Ureter (tissue), 1 donor: ENCODE data around the gene BPIFB1. TPM values are rescaled to one million over a fixed set of nuclear protein-coding genes. Genes with fewer than 3 reads are reported as not detected.

Experiments
- DNase-seq: peaks from one replicate; pipeline ENCODE4 v3.0.0-alpha.2; 2020; ENCODE audit warnings: low spot score
- total RNA-seq: library from RNA; stranded (reverse); gene quantifications from one replicate; pipeline ENCODE4 v1.2.4, GENCODE V29; 2023
- donor health status: DM: yes; HTN: yes; CAD: no.

The BPIFB1 gene
- total RNA-seq, 1 donor from 2014 or later, result 0.65 TPM

DNA sequence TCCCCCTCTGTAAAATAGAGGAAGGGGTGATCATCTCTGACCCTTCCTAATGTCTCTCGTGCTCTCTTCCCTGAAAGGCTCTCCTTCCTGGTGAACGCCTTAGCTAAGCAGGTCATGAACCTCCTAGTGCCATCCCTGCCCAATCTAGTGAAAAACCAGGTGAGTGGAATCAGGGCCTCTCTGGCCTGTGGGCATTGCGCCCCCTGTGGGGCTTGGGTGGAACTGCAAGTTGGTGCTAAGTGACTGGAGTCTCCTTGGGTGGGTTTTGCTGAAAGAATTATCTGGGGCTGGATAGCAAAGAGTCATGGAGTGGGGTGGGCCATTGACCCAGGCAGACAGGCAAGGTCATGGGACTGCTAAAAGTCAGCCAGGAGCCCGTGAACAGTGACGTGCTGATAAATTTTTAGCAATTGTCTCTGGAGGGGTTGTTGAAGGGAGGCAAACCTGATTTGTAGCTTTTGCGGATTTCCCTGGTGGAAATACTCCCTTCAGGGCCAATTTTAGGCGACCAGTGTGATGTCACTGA lies 8.9 kb downstream of the BPIFB1 start:
- DNase-seq, result peak; percentile 51

DNA sequence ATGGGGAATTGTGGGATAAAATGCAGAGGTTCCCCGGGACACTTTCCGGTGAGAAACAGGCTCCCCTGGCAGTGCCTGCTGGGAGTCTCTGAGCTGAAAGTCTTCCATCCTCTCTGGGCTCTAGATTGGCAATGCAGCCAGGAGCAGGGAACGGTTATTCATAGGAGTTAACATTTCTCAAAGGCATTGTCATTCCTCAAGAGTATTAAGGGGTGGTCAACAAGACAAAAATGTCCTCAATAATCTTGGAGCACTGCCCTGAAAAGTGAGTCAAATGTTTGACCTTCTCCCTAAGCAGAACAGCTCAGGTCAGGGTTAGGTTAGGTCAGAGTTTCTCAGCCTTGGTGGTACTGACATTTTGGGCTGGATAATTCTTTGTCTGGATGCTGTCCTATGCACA lies 13.2 kb downstream of the BPIFB1 start:
- no peak for DNase-seq

DNA sequence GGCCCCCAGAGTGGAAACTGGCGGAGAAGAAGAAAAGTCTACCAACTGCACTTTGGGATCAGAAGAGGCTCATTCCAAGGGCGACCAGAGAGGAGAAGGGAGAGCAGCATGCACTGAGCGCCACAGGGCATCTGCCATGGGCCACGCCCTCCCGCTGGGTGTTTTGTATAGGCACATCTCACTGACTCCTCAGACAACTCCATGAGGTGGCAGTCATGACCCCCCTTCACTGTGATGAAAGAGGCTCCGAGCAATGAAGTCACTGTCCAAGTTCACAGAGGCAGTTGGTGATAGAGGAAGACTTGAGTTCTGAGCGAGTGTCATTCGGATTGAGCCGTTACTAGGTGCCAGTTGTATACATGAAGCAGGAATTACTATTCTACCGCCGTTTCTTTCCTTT lies 15.4 kb downstream of the BPIFB1 start:
- no peak for DNase-seq

DNA sequence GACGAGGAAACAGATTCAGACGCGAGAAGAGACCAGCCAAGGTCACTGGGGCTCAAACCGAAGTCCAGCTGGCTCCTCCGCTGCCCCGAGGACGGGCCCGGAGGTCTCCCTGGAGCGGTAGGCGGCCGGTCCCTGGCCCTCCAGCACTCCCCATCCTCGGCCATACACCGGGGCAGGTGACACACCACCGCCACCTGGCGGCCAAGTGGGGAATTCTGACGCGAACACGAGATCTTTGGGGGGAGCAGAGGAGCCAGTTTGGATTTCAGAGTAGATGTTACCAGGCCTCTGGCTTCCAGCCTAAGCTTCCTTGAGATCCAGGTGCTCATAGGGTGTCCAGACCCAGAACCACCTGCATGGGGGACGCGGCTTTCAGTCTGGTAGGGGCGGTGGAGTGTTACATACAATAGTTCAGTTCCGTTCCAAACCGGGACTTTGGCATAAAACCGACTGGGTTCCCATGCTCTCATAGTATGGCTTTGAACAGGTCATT lies 16.1 kb downstream of the BPIFB1 start:
- DNase-seq, result peak; percentile 67

DNA sequence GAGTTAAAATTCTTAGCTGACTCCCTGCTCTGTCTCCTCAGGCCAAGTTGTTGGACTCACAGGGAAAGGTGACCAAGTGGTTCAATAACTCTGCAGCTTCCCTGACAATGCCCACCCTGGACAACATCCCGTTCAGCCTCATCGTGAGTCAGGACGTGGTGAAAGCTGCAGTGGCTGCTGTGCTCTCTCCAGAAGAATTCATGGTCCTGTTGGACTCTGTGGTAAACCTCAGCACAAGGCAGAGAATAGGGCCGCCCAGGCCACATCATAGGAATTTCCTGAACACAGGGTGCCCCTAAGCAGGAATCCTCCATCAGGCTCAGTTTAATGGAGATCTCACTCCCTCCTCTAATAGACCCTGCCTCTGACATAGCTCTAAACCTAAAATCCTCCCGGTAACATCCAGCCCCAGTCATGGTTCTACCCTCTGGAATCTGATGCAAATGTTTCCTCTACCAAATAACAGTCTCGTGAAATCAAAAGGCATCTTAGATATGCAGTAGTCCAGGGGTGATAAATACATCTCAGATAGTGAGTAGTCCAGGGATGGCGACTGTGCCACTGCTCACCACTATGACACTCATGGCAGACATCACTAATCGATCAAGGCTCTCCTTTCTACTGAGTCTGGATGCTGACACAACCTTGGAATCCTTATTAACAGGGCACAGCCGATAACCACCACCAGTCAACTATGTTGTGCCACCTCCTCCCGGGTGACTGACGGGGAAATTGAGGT lies 18.3 kb downstream of the BPIFB1 start:
- DNase-seq, result no peak

DNA sequence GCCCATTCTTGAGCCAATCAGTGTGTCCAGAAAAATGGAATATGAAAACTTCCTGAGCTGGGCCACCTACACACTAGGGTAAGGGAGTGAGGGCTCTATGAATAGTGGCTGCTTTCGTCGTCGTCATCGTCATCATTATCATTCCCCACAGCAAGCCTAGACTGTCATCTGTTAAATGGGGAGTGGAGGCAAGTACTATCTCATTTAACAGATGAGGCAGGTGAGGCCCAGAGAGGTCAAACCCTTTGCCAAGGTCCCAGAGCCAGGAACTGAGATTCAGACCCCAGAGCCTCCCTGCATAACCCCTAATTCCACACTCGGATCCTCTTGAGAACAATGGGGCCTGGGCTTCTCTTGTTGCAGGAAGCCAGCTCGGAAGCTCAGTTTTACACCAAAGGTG lies 20.6 kb downstream of the BPIFB1 start:
- no peak for DNase-seq

DNA sequence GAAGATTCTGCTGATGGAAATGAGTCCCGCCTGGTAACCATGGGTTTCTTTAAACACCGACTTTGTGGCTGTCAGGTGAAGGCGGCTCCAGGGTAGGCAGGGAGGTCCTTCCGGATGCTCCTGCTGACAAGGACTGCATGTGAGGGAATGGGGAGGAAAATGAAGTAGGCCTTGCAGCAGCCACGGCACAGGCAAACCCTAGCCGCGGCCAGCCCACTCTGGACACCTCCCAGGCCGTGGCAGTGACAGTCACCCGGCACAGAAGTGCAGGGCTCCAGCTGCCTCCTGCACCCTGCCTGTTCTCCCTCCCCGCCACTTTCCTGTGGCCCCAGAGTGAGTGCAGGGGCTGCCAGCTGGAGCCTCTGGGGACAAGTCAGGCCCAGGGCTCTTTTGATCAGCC lies 21.0 kb downstream of the BPIFB1 start:
- no peak for DNase-seq

DNA sequence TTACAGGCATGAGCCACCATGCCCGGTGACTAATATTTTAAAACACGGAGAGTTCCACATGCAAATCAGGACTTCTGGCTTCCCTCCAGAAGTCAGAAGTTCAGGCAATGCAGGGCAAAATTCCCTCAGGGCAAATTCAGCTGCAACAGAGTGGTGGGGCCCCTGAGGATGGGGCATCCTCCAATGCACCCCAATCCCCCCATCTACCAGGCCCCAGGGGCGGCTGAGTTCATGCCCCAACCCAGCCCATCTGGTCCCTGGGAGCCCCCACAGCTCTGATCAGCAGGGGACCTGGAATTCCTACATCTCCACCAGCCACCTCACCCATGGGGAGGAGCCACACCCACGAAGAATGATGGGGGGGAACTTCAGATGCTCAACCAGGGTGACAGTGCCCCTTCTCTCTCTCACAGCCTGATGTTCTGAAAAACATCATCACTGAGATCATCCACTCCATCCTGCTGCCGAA lies 22.6 kb downstream of the BPIFB1 start:
- no peak for DNase-seq

DNA sequence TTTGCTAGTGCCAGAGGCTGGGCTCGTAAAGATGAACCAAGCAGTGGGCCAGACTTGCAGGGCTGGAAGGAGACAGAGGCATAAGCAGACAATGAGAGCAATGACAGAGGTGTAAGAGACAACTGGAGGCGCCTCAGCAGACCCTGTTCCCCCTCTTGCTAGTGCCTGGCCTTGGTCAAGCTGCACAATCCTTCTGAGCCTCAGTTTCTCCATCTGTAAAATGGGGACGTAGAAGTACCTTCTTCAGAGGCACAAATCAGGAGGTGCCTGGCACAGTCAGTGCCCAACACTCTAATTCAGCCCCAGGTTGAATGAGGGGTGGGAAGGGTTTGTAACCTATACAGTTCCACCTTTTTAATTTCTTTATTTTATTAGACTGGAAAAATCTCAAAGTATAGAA lies 23.2 kb downstream of the BPIFB1 start:
- no peak for DNase-seq

DNA sequence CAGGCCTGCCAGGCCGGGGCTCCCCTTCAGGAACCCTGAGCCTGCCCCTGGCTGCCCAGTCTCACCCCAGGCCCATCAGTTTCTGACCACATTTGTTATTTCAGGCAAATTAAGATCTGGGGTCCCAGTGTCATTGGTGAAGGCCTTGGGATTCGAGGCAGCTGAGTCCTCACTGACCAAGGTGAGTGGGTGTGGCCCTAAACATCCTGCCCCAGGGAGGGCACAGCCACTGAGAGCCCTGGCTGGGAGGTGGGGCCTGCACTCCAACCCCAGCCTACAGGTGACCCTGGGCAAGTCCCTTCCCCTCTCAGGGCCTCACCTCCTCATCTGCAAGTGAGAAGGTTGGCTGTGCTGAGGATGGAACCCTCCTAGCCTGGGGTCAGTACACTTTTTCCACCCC lies 23.8 kb downstream of the BPIFB1 start:
- no peak for DNase-seq

DNA sequence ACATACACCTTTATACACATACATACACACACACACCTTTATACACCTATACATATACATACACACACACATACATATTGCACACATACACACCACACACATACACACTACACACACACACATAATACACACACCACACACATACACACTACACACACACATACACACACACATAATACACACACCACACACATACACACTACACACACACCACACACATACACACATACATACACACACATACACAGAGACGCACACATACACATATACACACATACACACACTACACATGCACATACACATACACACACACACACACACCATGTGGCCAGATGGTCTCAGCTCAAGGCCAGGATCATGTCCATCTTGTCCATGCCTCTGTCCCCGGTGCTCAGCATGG lies 25.7 kb downstream of the BPIFB1 start:
- DNase-seq, result no peak

DNA sequence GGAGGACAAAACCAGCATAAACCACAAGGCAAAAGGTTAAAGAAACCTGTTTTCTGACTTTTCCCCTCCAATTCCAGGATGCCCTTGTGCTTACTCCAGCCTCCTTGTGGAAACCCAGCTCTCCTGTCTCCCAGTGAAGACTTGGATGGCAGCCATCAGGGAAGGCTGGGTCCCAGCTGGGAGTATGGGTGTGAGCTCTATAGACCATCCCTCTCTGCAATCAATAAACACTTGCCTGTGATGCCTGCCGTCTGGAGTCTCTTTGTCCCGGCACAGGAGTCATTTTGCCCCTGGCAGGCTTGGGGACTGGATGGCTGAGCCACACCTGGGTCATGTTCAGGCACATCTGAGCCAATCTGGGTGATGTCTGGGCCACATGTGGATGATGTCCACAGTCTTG lies 26.6 kb downstream of the BPIFB1 start:
- no peak for DNase-seq

DNA sequence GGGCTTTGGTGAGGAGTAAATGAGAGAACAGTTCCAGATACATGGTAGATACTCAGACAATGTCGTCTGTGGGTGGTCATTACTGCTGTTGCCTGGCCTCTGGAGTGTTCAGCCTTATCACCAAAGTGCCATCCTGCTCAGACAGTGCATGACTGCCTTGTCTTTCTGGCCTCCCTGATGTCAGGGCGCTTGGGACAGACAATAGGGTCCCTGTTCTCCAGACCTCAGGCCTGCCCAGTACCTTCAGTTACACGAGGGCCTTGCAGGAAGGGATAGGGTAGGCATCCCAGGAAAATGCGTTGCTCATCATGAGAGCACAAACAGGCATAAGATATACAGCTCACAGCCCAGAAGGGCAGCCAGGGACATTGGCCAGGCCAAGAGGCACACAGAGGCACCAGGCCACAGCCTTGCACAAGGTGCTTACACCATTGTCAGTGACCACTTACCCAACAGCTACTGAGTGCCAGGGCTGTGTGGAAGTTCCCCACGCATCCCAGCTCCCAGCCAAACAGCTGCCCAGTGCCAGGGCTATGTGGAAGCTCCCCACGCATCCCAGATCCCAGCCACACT lies 27.4 kb downstream of the BPIFB1 start:
- no peak for DNase-seq

DNA sequence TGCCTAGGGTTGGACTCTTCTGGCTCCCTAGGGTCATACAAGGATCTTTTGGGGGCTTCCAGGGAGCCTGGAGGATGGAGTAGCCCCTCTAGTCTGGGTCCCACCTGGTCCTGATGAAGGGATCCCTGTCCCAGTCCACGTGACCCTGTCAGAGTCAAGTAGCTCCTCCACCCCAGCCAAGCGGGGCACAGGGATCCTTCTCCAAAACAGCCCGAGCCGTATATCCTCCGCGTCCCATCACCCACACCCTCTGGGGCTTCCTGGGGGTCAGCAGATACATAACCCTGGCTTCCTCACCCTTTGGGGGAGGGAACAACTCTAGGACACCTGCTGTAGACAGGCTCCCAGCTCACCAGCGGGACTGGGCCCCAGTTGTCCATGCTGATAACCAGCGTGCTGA lies 28.0 kb downstream of the BPIFB1 start:
- DNase-seq, result no peak

DNA sequence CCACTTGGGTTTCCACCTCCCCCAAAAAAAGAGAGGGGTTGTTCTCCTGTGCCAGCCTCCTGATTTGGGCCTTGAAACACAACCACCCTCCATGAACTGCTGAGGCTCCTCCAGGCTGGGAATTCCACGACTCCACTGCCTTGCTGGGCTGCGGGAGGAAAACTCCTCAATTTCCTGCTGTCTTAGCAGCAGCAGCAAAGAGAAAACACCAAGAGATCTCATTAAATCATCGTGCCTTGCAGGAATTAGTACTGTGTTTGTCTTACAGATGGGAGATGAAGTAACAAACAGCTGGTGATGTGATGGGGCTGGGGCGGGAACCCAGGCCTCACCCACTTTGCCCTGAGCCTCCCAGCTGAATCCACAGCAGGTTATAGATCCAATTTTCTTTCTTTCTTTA lies 29.0 kb downstream of the BPIFB1 start:
- no peak for DNase-seq

DNA sequence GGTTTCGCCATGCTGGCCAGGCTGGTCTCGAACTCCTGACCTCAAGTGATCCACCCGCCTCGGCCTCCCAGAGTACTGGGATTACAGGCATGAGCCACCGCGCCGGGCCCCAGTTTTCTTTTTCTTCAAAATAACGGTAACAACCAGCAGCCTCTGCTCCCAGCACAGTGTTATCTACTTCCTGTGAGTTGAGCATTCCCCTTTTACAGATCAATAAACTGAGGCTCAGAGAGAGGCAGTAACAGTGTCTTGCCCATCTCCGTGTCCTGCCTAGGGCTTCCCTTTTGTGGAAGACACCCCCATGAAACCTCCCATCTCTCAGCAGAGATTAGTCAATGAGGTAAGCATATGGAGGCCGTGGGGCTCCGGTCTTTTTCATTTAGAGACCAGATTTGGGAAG lies 29.6 kb downstream of the BPIFB1 start:
- DNase-seq, result no peak

DNA sequence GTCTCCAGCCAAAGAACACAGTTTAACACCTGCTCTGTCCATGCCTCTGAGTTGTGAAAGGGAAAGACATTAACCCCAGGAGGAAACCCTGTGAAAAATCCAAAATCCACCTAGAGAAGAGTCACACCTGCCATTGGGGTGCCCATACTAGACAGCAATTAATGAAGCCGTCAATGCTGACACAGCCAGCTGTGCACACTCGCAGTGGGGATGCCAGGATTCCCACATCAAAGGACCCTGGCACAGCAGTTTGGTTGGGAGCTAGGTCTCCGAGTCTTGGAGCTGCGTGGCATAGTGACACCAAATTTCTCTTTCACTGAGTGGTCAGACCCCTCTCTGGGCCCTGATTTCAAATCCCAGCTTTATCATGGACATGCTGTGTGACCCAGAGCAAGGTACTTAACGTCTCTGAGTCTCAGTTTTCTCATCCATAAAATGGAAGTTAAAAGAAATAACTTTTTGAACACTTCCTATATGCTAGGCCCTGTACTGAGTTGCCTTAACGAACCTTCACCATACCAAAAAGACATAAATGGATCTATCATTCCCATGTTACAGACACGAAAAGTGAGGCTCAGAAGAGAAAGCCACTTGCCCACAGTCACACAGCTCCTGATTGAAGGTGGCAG lies 30.8 kb downstream of the BPIFB1 start:
- DNase-seq, result no peak

DNA sequence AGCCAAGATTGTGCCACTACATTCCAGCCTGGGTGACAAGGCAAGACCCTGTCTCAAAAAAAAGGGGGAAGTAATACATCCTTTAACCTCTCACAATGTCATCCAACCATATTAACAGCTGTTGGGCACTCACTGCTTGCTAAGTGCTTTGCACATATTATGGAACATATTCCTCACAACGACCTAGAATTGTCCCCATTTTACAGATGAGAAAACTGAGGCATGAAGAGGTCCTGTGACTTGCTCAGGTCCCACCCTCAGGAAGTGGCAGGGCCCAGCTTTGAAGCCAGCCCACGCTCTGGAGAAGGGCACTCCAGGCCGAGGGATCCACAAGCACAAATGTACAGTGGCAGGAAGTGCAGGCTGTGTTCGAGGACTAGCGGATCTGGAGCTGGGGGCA lies 33.3 kb downstream of the BPIFB1 start:
- no peak for DNase-seq

DNA sequence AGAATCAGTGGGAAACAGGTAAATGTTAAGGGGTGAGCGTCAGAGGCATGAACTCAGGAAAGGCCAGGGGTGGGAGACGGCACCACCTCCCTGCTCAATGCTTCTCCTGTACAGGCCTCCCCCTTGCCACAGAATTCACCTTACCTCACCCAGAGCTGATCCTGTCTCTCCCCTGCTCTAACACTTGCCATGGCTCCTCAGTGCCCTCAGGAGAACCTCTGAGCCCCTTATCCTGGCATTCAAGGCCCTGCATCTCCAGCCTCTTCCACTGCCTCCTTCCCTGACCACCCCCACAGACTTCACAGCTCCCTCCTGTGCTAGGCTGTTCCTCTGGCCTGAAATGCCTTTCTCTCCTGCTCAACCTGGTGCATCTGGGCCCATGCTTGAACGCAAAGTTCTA lies 33.9 kb downstream of the BPIFB1 start:
- DNase-seq, result no peak

DNA sequence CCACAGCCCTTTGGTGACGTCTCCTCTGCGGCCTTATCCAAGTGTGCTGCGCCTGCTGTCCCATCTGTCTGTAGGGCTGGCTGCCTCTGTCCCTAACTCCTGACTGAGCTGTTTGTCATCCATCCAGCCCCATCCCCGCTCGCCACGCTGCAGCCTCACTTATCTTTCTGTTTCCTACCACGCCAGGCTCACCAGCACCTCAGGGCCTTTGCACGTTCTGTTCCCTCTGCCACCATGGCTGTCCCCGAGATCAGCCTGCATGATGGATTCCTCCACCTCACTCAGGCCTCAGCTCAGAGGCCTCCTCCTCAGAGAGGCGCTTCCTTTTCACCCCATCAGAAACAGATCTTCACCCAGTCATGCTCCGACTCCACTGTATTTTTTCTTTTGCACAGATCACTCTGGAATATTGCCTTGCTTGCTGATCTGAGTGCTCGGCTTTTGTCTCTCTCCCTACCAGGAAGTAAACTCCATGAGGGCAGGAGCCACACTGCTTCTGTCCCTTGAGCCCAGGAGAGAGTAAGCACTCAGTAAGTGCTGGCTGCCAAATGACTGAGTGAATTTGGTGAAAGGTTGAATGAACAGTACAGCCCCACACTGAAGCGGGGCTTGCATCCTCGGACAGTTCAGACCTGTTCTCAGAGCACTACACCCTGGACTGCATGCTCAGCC lies 34.5 kb downstream of the BPIFB1 start:
- no peak for DNase-seq

DNA sequence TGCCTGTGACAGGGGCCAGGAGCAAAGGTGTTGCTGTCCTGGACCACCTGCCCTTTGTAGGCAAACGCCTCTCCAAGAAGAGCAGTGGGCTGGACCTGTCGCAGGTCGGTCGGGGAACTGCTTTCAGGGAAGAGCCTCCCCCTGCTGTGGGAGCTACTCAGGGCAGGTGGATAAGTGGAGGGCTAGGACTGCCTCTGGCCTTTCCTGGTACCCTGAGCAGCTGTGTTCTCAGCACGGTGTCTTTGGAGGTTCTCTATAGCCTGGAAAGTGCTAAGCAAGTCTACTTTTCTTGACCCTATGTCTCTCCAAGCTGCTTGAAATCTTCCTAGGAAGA lies 35.0 kb downstream of the BPIFB1 start:
- no peak for DNase-seq

DNA sequence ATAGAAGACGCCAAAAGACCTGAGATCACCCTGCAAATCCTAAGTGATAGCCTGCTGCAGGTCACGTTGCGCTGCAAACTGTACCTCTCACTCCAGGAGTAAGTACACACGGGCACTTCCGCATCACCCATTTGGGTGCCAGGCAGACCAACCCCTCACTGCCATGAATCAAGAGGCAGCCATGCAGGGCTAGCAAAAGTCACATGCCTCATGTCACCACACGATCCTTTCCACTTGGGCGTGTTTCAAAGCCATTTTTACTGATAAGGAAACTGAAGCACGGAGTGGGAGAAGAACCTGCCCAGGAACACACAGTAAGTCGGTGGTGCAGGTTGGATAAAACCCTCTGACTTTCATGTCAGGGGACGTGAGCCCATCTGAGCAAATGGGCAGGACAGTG lies 37.0 kb downstream of the BPIFB1 start:
- DNase-seq, result peak; percentile 51

DNA sequence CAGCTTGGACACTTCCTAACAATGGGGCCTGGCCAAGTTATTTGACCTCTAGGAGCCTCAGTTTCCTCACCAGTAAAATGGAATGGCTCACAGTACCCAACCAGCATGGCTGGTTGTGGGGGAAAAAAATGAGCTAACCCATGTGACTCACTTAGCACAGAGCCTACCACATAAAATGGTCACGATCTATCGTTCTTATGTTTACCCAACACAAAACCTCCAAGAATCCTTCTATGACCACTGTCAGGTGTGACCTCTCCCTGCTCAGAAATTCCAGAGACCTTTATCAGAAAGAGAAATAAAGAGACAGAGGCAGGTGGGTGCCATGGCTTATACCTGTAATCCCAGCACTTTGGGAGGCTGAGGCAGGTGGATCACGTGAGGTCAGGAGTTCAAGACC lies 39.4 kb downstream of the BPIFB1 start:
- DNase-seq, result no peak
